MCF 10A (cell line): ENCODE measurements around the gene USB1. TPM values are rescaled to one million over a fixed set of nuclear protein-coding genes. Genes with fewer than 3 reads are reported as not detected.

Source experiments
- BruUV-seq: library from RNA; stranded (reverse); fragments of 400-500 nt; replicated peaks from 2 replicates; lab custom pipeline; 2021; lab: Mats Ljungman, UMichigan
- CTCF ChIA-PET: fragments of 300-600 bp; sonication (Branson Sonifier 250); formaldehyde crosslinking; extraction: SDS; loops from one replicate; lab custom pipeline; 2021; ENCODE audit warnings: antibody characterized with exemption, inconsistent platforms; lab: Yijun Ruan, JAX
- POLR2A ChIA-PET: fragments of 300-600, 350-650 bp; sonication (Branson Sonifier 250); formaldehyde crosslinking; extraction: SDS; loops from one replicate; lab custom pipeline; 2020; ENCODE audit warnings: antibody characterized with exemption, inconsistent platforms; lab: Yijun Ruan, JAX
- DNase-seq: peaks from one replicate; pipeline ENCODE4 v3.0.0-alpha.2; 2018; ENCODE audit not compliant: unreplicated experiment
- H3K27ac Mint-ChIP-seq: one replicate; pipeline ENCODE4 v1.8.0; 2022; ENCODE audit warnings: mild to moderate bottlenecking, low read depth, mixed read lengths; ENCODE audit not compliant: unreplicated experiment
- H3K27me3 Mint-ChIP-seq: one replicate; pipeline ENCODE4 v1.8.0; 2022; ENCODE audit warnings: mixed read lengths; ENCODE audit not compliant: insufficient read depth, unreplicated experiment
- H3K36me3 Mint-ChIP-seq: one replicate; pipeline ENCODE4 v1.8.0; 2022; ENCODE audit warnings: mild to moderate bottlenecking, moderate library complexity, mixed read lengths; ENCODE audit not compliant: insufficient read depth, unreplicated experiment
- H3K4me1 Mint-ChIP-seq: one replicate; pipeline ENCODE4 v1.8.0; 2022; ENCODE audit warnings: mixed read lengths; ENCODE audit not compliant: insufficient read depth, unreplicated experiment
- H3K4me3 Mint-ChIP-seq: one replicate; pipeline ENCODE4 v1.8.0; 2022; ENCODE audit warnings: mild to moderate bottlenecking, moderate library complexity, mixed read lengths; ENCODE audit not compliant: unreplicated experiment
- H3K9me3 Mint-ChIP-seq: one replicate; pipeline ENCODE4 v1.8.0; 2022; ENCODE audit warnings: mixed read lengths; ENCODE audit not compliant: unreplicated experiment
- CTCF ChIP-seq: fragments of 200-600 bp; IDR thresholded peaks from one replicate; pipeline ENCODE4 v1.8.0; 2022; ENCODE audit warnings: antibody characterized with exemption, mild to moderate bottlenecking; ENCODE audit not compliant: unreplicated experiment
- intact Hi-C: fragments of 100-400 bp; cut with micrococcal nuclease; formaldehyde crosslinking; loops from 2 replicates; pipeline ENCODE4 v1.14.1; 2022
- total RNA-seq: library from RNA; stranded (reverse); gene quantifications from 2 replicates; pipeline ENCODE4 v1.2.3, GENCODE V29; 2022

The USB1 gene
- total RNA-seq, 1 experiment from 2014 or later: 49.2 TPM

GRCh38 chr16:57985204-57986181 lies 15.7 kb upstream of the USB1 start:
- H3K4me1 Mint-ChIP-seq: peaks cover 12% of the 10 kb centered on the region
- POLR2A ChIA-PET: no interaction called here
- H3K9me3 Mint-ChIP-seq: no peaks in the 10 kb centered on the region
- H3K27ac Mint-ChIP-seq: no peak overlapping the region
- TF ChIP-seq CTCF: no peak
- no peaks in the 10 kb centered on the region for H3K36me3 Mint-ChIP-seq
- no peak overlapping the region for H3K4me3 Mint-ChIP-seq
- DNase-seq: no peak
- intact Hi-C loops: no loop called here
- CTCF ChIA-PET: interaction anchor here (0.6 kb wide), 1 partner anchor 144 kb away, joined by 4 read pairs; no protein-coding TSS in a partner anchor
- no TSS peak for BruUV-seq
- H3K27me3 Mint-ChIP-seq: no peaks in the 10 kb centered on the region

DNA sequence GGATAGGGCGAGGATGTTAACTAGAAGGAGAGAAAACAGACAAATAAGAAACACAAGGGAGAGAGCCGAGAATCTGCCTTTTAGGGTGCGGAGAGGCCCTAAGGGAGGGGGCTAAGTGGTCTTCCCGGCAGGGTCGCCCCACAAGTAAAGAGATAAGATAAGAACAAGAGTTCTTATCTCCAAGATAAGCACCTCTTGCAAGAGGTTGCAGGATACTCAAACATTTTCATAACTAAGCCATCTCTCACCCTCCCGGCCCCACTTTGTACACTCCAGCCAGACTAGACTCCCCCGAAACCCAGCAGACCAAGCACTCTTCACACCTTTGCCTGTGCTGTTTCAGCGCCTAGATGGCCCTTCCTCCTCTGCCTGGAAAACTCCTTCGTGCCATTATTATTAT lies 15.0 kb upstream of the USB1 start:
- H3K27me3 Mint-ChIP-seq: no peaks in the 10 kb centered on the region
- peaks cover 12% of the 10 kb centered on the region for H3K4me1 Mint-ChIP-seq
- ChIA-PET POLR2A (no interaction called here), CTCF (interaction anchor here (0.6 to 1.9 kb wide), 2 partner anchors 87 to 143 kb away, joined by 4 to 8 read pairs; no protein-coding TSS in a partner anchor)
- BruUV-seq: no TSS peak
- TF ChIP-seq CTCF: no peak
- DNase-seq: no peak
- H3K4me3 Mint-ChIP-seq: no peak overlapping the region
- intact Hi-C loops: no loop called here
- no peaks in the 10 kb centered on the region for H3K36me3 Mint-ChIP-seq
- no peaks in the 10 kb centered on the region for H3K9me3 Mint-ChIP-seq
- H3K27ac Mint-ChIP-seq: no peak overlapping the region

DNA sequence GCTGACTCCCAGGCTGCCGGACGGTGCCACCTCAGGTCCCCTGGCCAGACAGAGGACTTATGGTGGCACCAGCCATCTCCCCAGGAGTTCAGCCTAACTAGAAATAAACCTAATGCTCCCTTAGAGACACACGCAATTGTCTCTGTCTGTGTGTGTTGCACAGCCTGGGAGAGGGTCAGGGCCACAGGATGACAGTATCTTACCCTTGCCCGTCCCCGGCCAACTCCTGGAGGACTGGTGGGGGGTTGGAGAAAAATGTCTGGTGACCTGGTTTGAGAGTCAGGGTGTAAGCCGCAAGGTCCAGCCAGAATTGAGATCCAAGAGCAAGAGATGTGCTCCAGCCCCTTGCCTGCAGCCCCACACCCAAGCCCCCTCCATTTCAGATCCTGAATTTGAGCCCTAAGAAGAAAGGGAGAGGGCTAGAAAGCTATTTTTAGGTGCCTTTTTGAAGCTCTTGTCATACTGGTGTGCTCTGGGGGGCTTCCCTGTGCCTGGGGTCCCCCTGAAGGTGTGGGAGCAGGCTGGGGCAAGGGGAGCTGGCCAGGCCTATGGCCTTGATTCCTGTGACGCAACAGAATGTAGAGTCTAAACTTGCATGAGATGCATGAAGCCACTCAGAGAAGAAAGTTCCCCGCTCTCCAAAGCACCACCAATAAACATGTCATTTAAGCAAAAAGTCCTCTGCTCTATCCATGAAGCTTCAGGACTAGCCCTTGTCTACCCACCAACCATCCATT lies 13.6 kb upstream of the USB1 start:
- no peak for DNase-seq
- Mint-ChIP-seq H3K9me3 (no peaks in the 10 kb centered on the region), H3K36me3 (peaks cover under 1% of the 10 kb centered on the region), H3K27me3 (no peaks in the 10 kb centered on the region), H3K4me1 (peaks cover 12% of the 10 kb centered on the region), H3K4me3 (no peak overlapping the region), H3K27ac (no peak overlapping the region)
- intact Hi-C loops: no loop called here
- TF ChIP-seq CTCF: no peak
- ChIA-PET POLR2A (no interaction called here), CTCF (interaction anchor here (1.1 to 1.9 kb wide), 3 partner anchors 11 to 88 kb away, joined by 4 to 8 read pairs (median 4); no protein-coding TSS in a partner anchor)
- BruUV-seq: no TSS peak
